Smooth muscle cell (in vitro differentiated cells): Measurements from ENCODE around the gene RERE. TPM values are rescaled to one million over a fixed set of nuclear protein-coding genes. Genes with fewer than 3 reads are reported as not detected.

Experiments used
- DNase-seq: peaks from one replicate; lab custom pipeline; 2025; ENCODE audit not compliant: unreplicated experiment; lab: John Stamatoyannopoulos, UW
- H2AFZ ChIP-seq: fragments of 200-600 bp; sonication (generic); 2 replicates; pipeline ENCODE4 v1.6.0; 2016; ENCODE audit warnings: antibody characterized with exemption, low read depth, mild to moderate bottlenecking
- H3F3A ChIP-seq: fragments of 200-600 bp; sonication (generic); 2 replicates; pipeline ENCODE4 v1.6.0; 2017; ENCODE audit warnings: antibody characterized with exemption, low read depth
- H3K27ac ChIP-seq: fragments of 200-600 bp; sonication (generic); 2 replicates; pipeline ENCODE4 v1.5.1; 2016; ENCODE audit warnings: low read depth, mild to moderate bottlenecking
- H3K27me3 ChIP-seq: fragments of 200-600 bp; sonication (generic); 2 replicates; pipeline ENCODE4 v1.6.1; 2016; ENCODE audit warnings: low read depth, mild to moderate bottlenecking
- H3K36me3 ChIP-seq: fragments of 200-600 bp; sonication (generic); 2 replicates; pipeline ENCODE4 v1.5.1; 2016; ENCODE audit warnings: low read depth
- H3K4me1 ChIP-seq: fragments of 200-600 bp; sonication (generic); 2 replicates; pipeline ENCODE4 v1.5.1; 2016; ENCODE audit warnings: low read depth
- H3K4me2 ChIP-seq: fragments of 200-600 bp; sonication (generic); 2 replicates; pipeline ENCODE4 v1.6.0; 2016; ENCODE audit warnings: mild to moderate bottlenecking
- H3K4me3 ChIP-seq: fragments of 200-600 bp; sonication (generic); 2 replicates; pipeline ENCODE4 v1.5.1; 2016; ENCODE audit warnings: mild to moderate bottlenecking
- H3K79me2 ChIP-seq: fragments of 200-600 bp; sonication (generic); 2 replicates; pipeline ENCODE4 v1.6.0; 2016; ENCODE audit warnings: low read depth, mild to moderate bottlenecking
- H3K9ac ChIP-seq: fragments of 200-600 bp; sonication (generic); 2 replicates; pipeline ENCODE4 v1.6.0; 2016; ENCODE audit warnings: low read depth
- H3K9me3 ChIP-seq: fragments of 200-600 bp; sonication (generic); replicated peaks from 2 replicates; pipeline ENCODE4 v1.5.1; 2016; ENCODE audit warnings: low read depth
- H4K20me1 ChIP-seq: fragments of 200-600 bp; sonication (generic); 2 replicates; pipeline ENCODE4 v1.6.0; 2016; ENCODE audit warnings: low read depth
- CTCF ChIP-seq: fragments of 200-600 bp; sonication (generic); IDR thresholded peaks from 2 replicates; pipeline ENCODE4 v1.5.1; 2017; ENCODE audit warnings: borderline replicate concordance, mild to moderate bottlenecking, antibody characterized with exemption; ENCODE audit not compliant: insufficient read depth, poor library complexity, severe bottlenecking
- WGBS: methylation state at CpG from one replicate; pipeline ENCODE4 v1.1.7; 2016; ENCODE audit warnings: low lambda C conversion rate; 5-methylcytosine and 5-hydroxymethylcytosine counted together
- polyA plus RNA-seq: library from polyadenylated mRNA; unstranded; fragments of >200 nt; fragmentation: Nextera tagmentation; extraction: Ambion mirVana; gene quantifications from 2 replicates; pipeline ENCODE4 v1.2.1, GENCODE V29; 2016
- total RNA-seq: library from RNA; depleted of rRNA; stranded (reverse); fragments of >200 nt; gene quantifications from 2 replicates; pipeline ENCODE4 v1.2.3, GENCODE V29; 2014

The RERE gene
- total and polyA plus RNA-seq, 2 experiments from 2014 or later = 45.6 to 59.2 TPM

- TF ChIP-seq CTCF = no peak
- H3K4me3 ChIP-seq = no peak overlapping the region
- no peaks in the 10 kb centered on the region for H3K27me3 ChIP-seq
- no peaks in the 10 kb centered on the region for H3K36me3 ChIP-seq
- no peaks in the 10 kb centered on the region for H3K9me3 ChIP-seq
- H3K79me2 ChIP-seq = peaks cover 48% of the 10 kb centered on the region
- no peak for DNase-seq
- H3F3A ChIP-seq = peaks cover 25% of the 10 kb centered on the region
- H3K9ac ChIP-seq = no peak overlapping the region
- H2AFZ ChIP-seq = no peak overlapping the region
- WGBS = 76% methylated on average over 4 of the region's 4 CpGs
- H3K4me1 ChIP-seq = peaks cover 41% of the 10 kb centered on the region
- peak overlapping the region; percentile 73 for H3K4me2 ChIP-seq
- peak overlapping the region; percentile 78 for H3K27ac ChIP-seq
- peaks cover 51% of the 10 kb centered on the region for H4K20me1 ChIP-seq
Measured at GRCh38 chr1:8464377-8464776, 353.1 kb downstream of the RERE start.

GRCh38 chr1:8463144-8463927 is 354.1 kb downstream of the RERE start:
- peaks cover 18% of the 10 kb centered on the region for H3F3A ChIP-seq
- H3K4me2 ChIP-seq = peak overlapping the region; percentile 73
- H3K9me3 ChIP-seq = no peaks in the 10 kb centered on the region
- H3K4me3 ChIP-seq = peak overlapping the region; percentile 25
- no peak for DNase-seq
- WGBS = 16% methylated on average over 8 of the region's 8 CpGs
- H3K27me3 ChIP-seq = no peaks in the 10 kb centered on the region
- no peak for TF ChIP-seq CTCF
- H2AFZ ChIP-seq = no peak overlapping the region
- peak overlapping the region; percentile 2 for H3K9ac ChIP-seq
- H4K20me1 ChIP-seq = peaks cover 51% of the 10 kb centered on the region
- H3K79me2 ChIP-seq = peaks cover 50% of the 10 kb centered on the region
- H3K4me1 ChIP-seq = peaks cover 43% of the 10 kb centered on the region
- H3K27ac ChIP-seq = peak overlapping the region; percentile 78
- no peaks in the 10 kb centered on the region for H3K36me3 ChIP-seq

GRCh38 chr1:8462371-8462892 is 355.0 kb downstream of the RERE start:
- H3K27me3 ChIP-seq = no peaks in the 10 kb centered on the region
- peaks cover 46% of the 10 kb centered on the region for H3K79me2 ChIP-seq
- no peaks in the 10 kb centered on the region for H3K36me3 ChIP-seq
- no peak overlapping the region for H3K9ac ChIP-seq
- WGBS = 94% methylated on average over 13 of the region's 13 CpGs
- no peak overlapping the region for H3K4me2 ChIP-seq
- H3K27ac ChIP-seq = peak overlapping the region; percentile 78
- no peak for TF ChIP-seq CTCF
- DNase-seq = no peak
- H3F3A ChIP-seq = peaks cover 22% of the 10 kb centered on the region
- peaks cover 47% of the 10 kb centered on the region for H4K20me1 ChIP-seq
- no peak overlapping the region for H3K4me3 ChIP-seq
- H3K9me3 ChIP-seq = no peaks in the 10 kb centered on the region
- H2AFZ ChIP-seq = no peak overlapping the region
- peaks cover 43% of the 10 kb centered on the region for H3K4me1 ChIP-seq
